H9 (cell line): Measurements from ENCODE around the gene LAMA5. TPM values are rescaled to one million over a fixed set of nuclear protein-coding genes. Genes with fewer than 3 reads are reported as not detected.

Experiments used
- DNase-seq: peaks from one replicate; pipeline ENCODE4 v3.0.0-alpha.2; 2017
- H2AFZ ChIP-seq: one replicate; pipeline ENCODE4 v1.6.1; 2013; ENCODE audit warnings: mild to moderate bottlenecking, low read length, control low read depth, moderate library complexity
- H2AK5ac ChIP-seq: 2 replicates; pipeline ENCODE4 v1.6.1; 2013; ENCODE audit warnings: low read length, control low read depth, mixed read lengths; ENCODE audit not compliant: insufficient read length
- H2BK120ac ChIP-seq: one replicate; pipeline ENCODE4 v1.6.1; 2013; ENCODE audit warnings: low read depth, mild to moderate bottlenecking, low read length, control low read depth, inconsistent platforms; ENCODE audit not compliant: poor library complexity, severe bottlenecking
- H2BK12ac ChIP-seq: 2 replicates; pipeline ENCODE4 v1.6.1; 2013; ENCODE audit warnings: low read length, control low read depth, mixed read lengths, low read depth; ENCODE audit not compliant: insufficient read length
- H2BK15ac ChIP-seq: 2 replicates; pipeline ENCODE4 v1.6.1; 2013; ENCODE audit warnings: low read depth, low read length, control low read depth
- H2BK20ac ChIP-seq: one replicate; pipeline ENCODE4 v1.6.1; 2013; ENCODE audit warnings: low read depth, mild to moderate bottlenecking, low read length, control low read depth, inconsistent platforms; ENCODE audit not compliant: poor library complexity, severe bottlenecking
- H2BK5ac ChIP-seq: 2 replicates; pipeline ENCODE4 v1.6.1; 2013; ENCODE audit warnings: low read length, control low read depth, mixed read lengths; ENCODE audit not compliant: insufficient read length
- H3K14ac ChIP-seq: 2 replicates; pipeline ENCODE4 v1.6.1; 2013; ENCODE audit warnings: low read length, control low read depth; ENCODE audit not compliant: insufficient read depth
- H3K18ac ChIP-seq: 2 replicates; pipeline ENCODE4 v1.6.1; 2013; ENCODE audit warnings: low read depth, mild to moderate bottlenecking, mixed read lengths, low read length, control low read depth; ENCODE audit not compliant: insufficient read length
- H3K23ac ChIP-seq: 2 replicates; pipeline ENCODE4 v1.6.1; 2013; ENCODE audit warnings: low read length, control low read depth, mixed read lengths, low read depth; ENCODE audit not compliant: insufficient read length
- H3K23me2 ChIP-seq: 2 replicates; pipeline ENCODE4 v1.6.1; 2013; ENCODE audit warnings: low read depth, mild to moderate bottlenecking, mixed read lengths, low read length, control low read depth; ENCODE audit not compliant: insufficient read length, poor library complexity, severe bottlenecking
- H3K27ac ChIP-seq: 2 replicates; pipeline ENCODE4 v1.5.1; 2013; ENCODE audit warnings: low read length, control low read depth, mixed read lengths, low read depth; ENCODE audit not compliant: insufficient read length
- H3K27me3 ChIP-seq: 2 replicates; pipeline ENCODE4 v1.6.1; 2013; ENCODE audit warnings: low read length, control low read depth, inconsistent platforms; ENCODE audit not compliant: insufficient read depth
- H3K4ac ChIP-seq: 2 replicates; pipeline ENCODE4 v1.6.1; 2013; ENCODE audit warnings: low read depth, mild to moderate bottlenecking, control low read depth, inconsistent platforms, low read length, moderate library complexity
- H3K4me1 ChIP-seq: 2 replicates; pipeline ENCODE4 v1.6.1; 2013; ENCODE audit warnings: low read length, control low read depth, inconsistent platforms; ENCODE audit not compliant: insufficient read depth
- H3K4me2 ChIP-seq: 2 replicates; pipeline ENCODE4 v1.6.1; 2013; ENCODE audit warnings: low read length, control low read depth, mixed read lengths; ENCODE audit not compliant: insufficient read length, insufficient read depth
- H3K56ac ChIP-seq: 2 replicates; pipeline ENCODE4 v1.6.1; 2013; ENCODE audit warnings: low read depth, mild to moderate bottlenecking, mixed read lengths, low read length, control low read depth; ENCODE audit not compliant: insufficient read length
- H3K79me1 ChIP-seq: 2 replicates; pipeline ENCODE4 v1.6.1; 2013; ENCODE audit warnings: low read depth, mild to moderate bottlenecking, moderate library complexity, low read length, control low read depth, inconsistent platforms; ENCODE audit not compliant: insufficient read depth, poor library complexity, severe bottlenecking
- H3K79me2 ChIP-seq: 2 replicates; pipeline ENCODE4 v1.6.1; 2013; ENCODE audit warnings: low read length, control low read depth, inconsistent platforms; ENCODE audit not compliant: insufficient read depth
- H3K9ac ChIP-seq: 2 replicates; pipeline ENCODE4 v1.6.1; 2013; ENCODE audit warnings: low read length, control low read depth, mixed read lengths; ENCODE audit not compliant: insufficient read length; ENCODE audit errors: extremely low read depth
- H3K9me3 ChIP-seq: one replicate; pipeline ENCODE4 v1.6.1; 2013; ENCODE audit warnings: low read depth, low read length, inconsistent platforms; ENCODE audit not compliant: control insufficient read depth
- H3T11ph ChIP-seq: one replicate; pipeline ENCODE4 v1.6.1; 2013; ENCODE audit warnings: mild to moderate bottlenecking, low read length, control low read depth, inconsistent platforms
- H4K20me1 ChIP-seq: one replicate; pipeline ENCODE4 v1.6.1; 2013; ENCODE audit not compliant: control insufficient read depth, insufficient read length, insufficient read depth
- H4K5ac ChIP-seq: 2 replicates; pipeline ENCODE4 v1.6.1; 2013; ENCODE audit warnings: low read depth, mild to moderate bottlenecking, mixed read lengths, low read length, control low read depth; ENCODE audit not compliant: insufficient read length
- H4K8ac ChIP-seq: replicated peaks from 2 replicates; pipeline ENCODE4 v1.6.1; 2013; ENCODE audit warnings: low read length, control low read depth, mixed read lengths, low read depth; ENCODE audit not compliant: insufficient read length
- H4K91ac ChIP-seq: 2 replicates; pipeline ENCODE4 v1.6.1; 2013; ENCODE audit warnings: low read depth, mild to moderate bottlenecking, moderate library complexity, mixed read lengths, low read length, control low read depth; ENCODE audit not compliant: insufficient read length
- H3K27ac Mint-ChIP-seq, 3 experiments: 2 replicates in 2 of 3; 3 replicates in 1 of 3; pipeline ENCODE4 v1.8.0; 2020 to 2021; ENCODE audit warnings: mixed read lengths in 3 of 3, mild to moderate bottlenecking in 1 of 3, moderate library complexity in 1 of 3
- H3K27me3 Mint-ChIP-seq: 2 replicates; pipeline ENCODE4 v1.8.0; 2021; ENCODE audit warnings: low read depth, mild to moderate bottlenecking, moderate library complexity, mixed read lengths
- H3K36me3 Mint-ChIP-seq, 3 experiments: 2 replicates in 2 of 3; 3 replicates in 1 of 3; pipeline ENCODE4 v1.8.0; 2020 to 2021; ENCODE audit warnings: low read depth in 3 of 3, mixed read lengths in 3 of 3; ENCODE audit not compliant: insufficient read depth in 1 of 3
- H3K4me1 Mint-ChIP-seq, 2 experiments: 2 replicates each; pipeline ENCODE4 v1.8.0; 2020; ENCODE audit warnings: mixed read lengths in 2 of 2
- H3K4me3 Mint-ChIP-seq, 2 experiments: 2 replicates in 1 of 2; 3 replicates in 1 of 2; pipeline ENCODE4 v1.8.0; 2020 to 2021; ENCODE audit warnings: mild to moderate bottlenecking in 2 of 2, mixed read lengths in 2 of 2, moderate library complexity in 1 of 2
- H3K9me3 Mint-ChIP-seq, 2 experiments: 2 replicates in 1 of 2; 3 replicates in 1 of 2; pipeline ENCODE4 v1.8.0; 2020; ENCODE audit warnings: mild to moderate bottlenecking in 2 of 2, mixed read lengths in 2 of 2, moderate library complexity in 1 of 2
- CTCF ChIP-seq: fragments of 200-600 bp; sonication (generic); conservative IDR thresholded peaks from 3 replicates; pipeline ENCODE4 v1.8.0; 2021; ENCODE audit warnings: antibody characterized with exemption, mild to moderate bottlenecking
- WGBS: extraction: QIAGEN DNeasy Blood & Tissue Kit; methylation state at CpG from one replicate; pipeline ENCODE4 v1.1.7; 2013; ENCODE audit warnings: missing lambda C conversion rate, low lambda C conversion rate, mixed read lengths; ENCODE audit not compliant: insufficient read length; ENCODE audit errors: extremely low coverage; 5-methylcytosine and 5-hydroxymethylcytosine counted together
- total RNA-seq: library from RNA; stranded (reverse); gene quantifications from 2 replicates; pipeline ENCODE4 v1.2.1, GENCODE V29; 2021

LAMA5 gene
- total RNA-seq, 1 experiment from 2014 or later, result 200 TPM

DNA sequence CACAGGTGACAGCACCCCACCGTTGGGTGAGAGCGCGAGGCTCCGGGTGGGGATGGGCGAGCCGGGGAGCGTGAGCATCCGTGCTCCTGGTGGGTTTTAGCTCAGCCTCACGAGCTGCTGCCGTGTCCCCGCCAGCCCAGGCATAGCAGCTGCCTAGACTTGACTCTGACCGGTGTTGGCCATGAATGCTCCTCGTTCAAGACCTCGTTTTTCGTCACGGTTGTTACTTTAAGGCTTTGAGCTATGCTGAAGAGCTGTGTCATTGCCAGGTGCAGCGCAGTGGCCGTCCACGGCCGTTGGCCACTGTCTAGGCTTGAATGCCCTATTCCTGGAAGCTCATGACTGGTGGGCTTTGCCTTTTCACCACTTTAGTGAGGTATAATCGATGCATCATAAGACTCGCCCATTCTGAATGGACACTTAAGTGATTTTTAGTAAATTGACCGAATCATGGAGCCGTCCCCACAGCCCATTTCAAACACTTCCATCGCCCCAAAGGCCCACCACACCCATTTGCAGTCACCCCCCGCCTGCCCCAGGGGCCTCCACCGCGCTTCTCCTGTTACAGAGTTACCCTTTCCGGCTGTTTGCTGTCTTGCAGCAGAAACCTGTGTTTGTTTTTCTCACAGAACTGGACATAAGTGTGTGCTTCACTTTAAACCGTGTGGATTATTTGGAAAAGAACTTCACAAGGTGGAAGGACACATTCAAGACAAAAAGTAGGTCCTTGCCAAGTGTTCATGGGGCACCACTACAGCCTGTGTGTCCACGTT lies 85.8 kb downstream of the LAMA5 start:
- no peak overlapping the region for H3K27ac ChIP-seq
- H4K20me1 ChIP-seq, result no peaks in the 10 kb centered on the region
- Mint-ChIP-seq H3K36me3 (peaks cover 12 to 68% (median 63%) of the 10 kb centered on the region in 3 experiments; a peak in 6 of 7 replicates), H3K9me3 (no peaks in the 10 kb centered on the region), H3K27me3 (no peaks in the 10 kb centered on the region), H3K4me3 (no peak overlapping the region), H3K27ac (no peak overlapping the region; a peak in 1 of 7 replicates), H3K4me1 (no peaks in the 10 kb centered on the region)
- H3K79me2 ChIP-seq, result no peaks in the 10 kb centered on the region
- H2AFZ ChIP-seq, result no peak overlapping the region
- no peak overlapping the region for H2BK20ac ChIP-seq
- no CpG with 5 or more reads among the region's 31 CpGs for WGBS
- no peak overlapping the region for H2BK12ac ChIP-seq
- no peak overlapping the region for H3T11ph ChIP-seq
- H4K91ac ChIP-seq, result no peak overlapping the region
- H2AK5ac ChIP-seq, result no peak overlapping the region
- no peak overlapping the region for H3K4me2 ChIP-seq
- no peak for DNase-seq
- H3K23me2 ChIP-seq, result no peaks in the 10 kb centered on the region
- H3K56ac ChIP-seq, result no peak overlapping the region
- no peak for TF ChIP-seq CTCF
- no peak overlapping the region for H2BK120ac ChIP-seq
- H2BK5ac ChIP-seq, result no peak overlapping the region
- H3K27me3 ChIP-seq, result no peaks in the 10 kb centered on the region
- H3K23ac ChIP-seq, result no peak overlapping the region
- no peak overlapping the region for H3K18ac ChIP-seq
- no peaks in the 10 kb centered on the region for H3K9me3 ChIP-seq
- no peak overlapping the region for H3K4ac ChIP-seq
- no peak overlapping the region for H4K5ac ChIP-seq
- H3K4me1 ChIP-seq, result no peaks in the 10 kb centered on the region
- H3K9ac ChIP-seq, result no peak overlapping the region
- H2BK15ac ChIP-seq, result no peak overlapping the region
- no peaks in the 10 kb centered on the region for H3K79me1 ChIP-seq
- no peak overlapping the region for H4K8ac ChIP-seq
- no peak overlapping the region for H3K14ac ChIP-seq
